Neural progenitor cell (in vitro differentiated cells): Measurements from ENCODE around the gene POTEH. TPM values are rescaled to one million over a fixed set of nuclear protein-coding genes. Genes with fewer than 3 reads are reported as not detected.

Experiments used
- small RNA-seq: library from RNA; depleted of rRNA; stranded (forward); fragments of <200 nt; gene quantifications from one replicate; pipeline ENCODE3, GENCODE V24; 2015
- total RNA-seq: library from RNA; depleted of rRNA; stranded (reverse); fragments of >200 nt; gene quantifications from 2 replicates; pipeline ENCODE4 v1.2.3, GENCODE V29; 2015; ENCODE audit warnings: low replicate concordance

The POTEH gene
- total RNA-seq, 1 donor from 2014 or later = not detected

Small RNA genes within 50 kb of the gene (small RNA-seq; reads per million reads assigned to genes)
- not detected for gene RNU6-816P

Other genes starting within 250 kb of the POTEH start
- not detected in 2 replicates for gene OR11H1, start 161.8 kb upstream of the POTEH start, total RNA-seq